ENCODE results near the gene KRTAP4-12.
"Not testable (repeated sequence)": the region's sequence is repeated elsewhere in the genome, so short reads cannot be mapped to it uniquely, and the experiment has no call there.

- not testable (repeated sequence) for TF ChIP-seq HOMEZ (CRISPR knock-in tag; IDR thresholded peaks at IDR 0.05; ENCODE audit: low read depth); ATF2 (CRISPR knock-in tag; IDR thresholded peaks at IDR 0.05); ZNF724P (CRISPR knock-in tag; IDR thresholded peaks at IDR 0.05; ENCODE audit: borderline replicate concordance); TMF1 (CRISPR knock-in tag; IDR thresholded peaks at IDR 0.05; ENCODE audit: low read depth); SYNCRIP (IDR thresholded peaks at IDR 0.05; ENCODE audit: insufficient read depth, low read depth, low read length); SOX5 (CRISPR knock-in tag; IDR thresholded peaks at IDR 0.05; ENCODE audit: borderline replicate concordance); TAF1 (CRISPR knock-in tag; IDR thresholded peaks at IDR 0.05); KDM1A (CRISPR knock-in tag; IDR thresholded peaks at IDR 0.05); HCFC1 (IDR thresholded peaks at IDR 0.05; ENCODE audit: low read depth, low read length); TBP (CRISPR knock-in tag; IDR thresholded peaks at IDR 0.05)
Measured at GRCh38 chr17:41088760-41089352, 35.1 kb downstream of the KRTAP4-12 start.
